ENCODE data around the gene TOX2. TPM values are rescaled to one million over a fixed set of nuclear protein-coding genes. Genes with fewer than 3 reads are reported as not detected.

The TOX2 gene
- total RNA-seq, 1 donor from 2014 or later: 2.8 TPM

DNA sequence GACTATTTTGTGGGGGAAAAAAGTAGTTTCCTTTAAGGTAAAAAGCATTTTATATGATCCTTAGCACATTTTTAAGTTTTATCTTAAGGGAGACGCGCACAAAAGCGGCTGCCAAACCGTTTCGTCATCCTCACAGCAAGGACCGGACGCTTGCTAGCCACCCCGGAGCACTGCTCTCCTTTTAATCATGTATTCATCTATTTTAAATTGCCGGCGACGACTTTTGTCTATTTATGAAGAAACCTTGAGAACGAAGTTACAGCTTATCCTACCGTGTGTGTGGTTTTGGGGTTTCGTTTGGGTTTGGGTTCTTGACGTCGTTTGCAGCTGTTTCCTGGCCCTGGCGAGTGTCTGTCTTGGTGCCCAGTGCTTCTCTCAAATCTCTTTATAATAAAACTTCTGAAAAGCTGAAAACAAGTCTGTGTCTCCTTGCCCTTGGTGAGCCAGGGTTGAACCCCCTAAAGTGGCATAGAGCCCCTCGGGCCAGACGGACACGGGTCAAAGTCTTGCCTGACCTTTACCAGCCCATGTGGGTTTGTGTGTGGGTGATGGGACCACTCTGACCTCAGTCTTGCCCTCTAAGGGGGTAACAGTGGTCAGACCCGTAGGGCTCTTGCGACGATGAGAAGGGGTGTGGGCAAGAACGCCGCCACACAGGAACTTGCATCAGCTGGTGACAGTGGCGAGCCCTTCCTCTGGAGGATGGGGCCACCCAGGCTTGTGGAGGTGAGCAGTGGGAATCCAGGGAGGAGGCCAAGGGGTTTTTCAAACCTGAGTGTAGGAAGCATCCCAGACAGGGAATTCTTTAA lies 154.8 kb downstream of the TOX2 start:
- Mint-ChIP-seq H3K4me3 (ENCODE audit: low read depth) (no peak overlapping the region), H3K27ac (no peak overlapping the region), H3K27me3 (no peaks in the 10 kb centered on the region), H3K36me3 (ENCODE audit: insufficient read depth) (no peaks in the 10 kb centered on the region), H3K4me1 (ENCODE audit: low read depth) (no peaks in the 10 kb centered on the region), H3K9me3 (ENCODE audit: low read depth) (no peaks in the 10 kb centered on the region)
- DNase-seq (ENCODE audit: low spot score, unreplicated experiment): no peak
- TF ChIP-seq, protein P1, sequence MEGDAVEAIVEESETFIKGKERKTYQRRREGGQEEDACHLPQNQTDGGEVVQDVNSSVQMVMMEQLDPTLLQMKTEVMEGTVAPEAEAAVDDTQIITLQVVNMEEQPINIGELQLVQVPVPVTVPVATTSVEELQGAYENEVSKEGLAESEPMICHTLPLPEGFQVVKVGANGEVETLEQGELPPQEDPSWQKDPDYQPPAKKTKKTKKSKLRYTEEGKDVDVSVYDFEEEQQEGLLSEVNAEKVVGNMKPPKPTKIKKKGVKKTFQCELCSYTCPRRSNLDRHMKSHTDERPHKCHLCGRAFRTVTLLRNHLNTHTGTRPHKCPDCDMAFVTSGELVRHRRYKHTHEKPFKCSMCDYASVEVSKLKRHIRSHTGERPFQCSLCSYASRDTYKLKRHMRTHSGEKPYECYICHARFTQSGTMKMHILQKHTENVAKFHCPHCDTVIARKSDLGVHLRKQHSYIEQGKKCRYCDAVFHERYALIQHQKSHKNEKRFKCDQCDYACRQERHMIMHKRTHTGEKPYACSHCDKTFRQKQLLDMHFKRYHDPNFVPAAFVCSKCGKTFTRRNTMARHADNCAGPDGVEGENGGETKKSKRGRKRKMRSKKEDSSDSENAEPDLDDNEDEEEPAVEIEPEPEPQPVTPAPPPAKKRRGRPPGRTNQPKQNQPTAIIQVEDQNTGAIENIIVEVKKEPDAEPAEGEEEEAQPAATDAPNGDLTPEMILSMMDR (IDR thresholded peaks at IDR 0.05; ENCODE audit: unreplicated experiment): no peak

DNA sequence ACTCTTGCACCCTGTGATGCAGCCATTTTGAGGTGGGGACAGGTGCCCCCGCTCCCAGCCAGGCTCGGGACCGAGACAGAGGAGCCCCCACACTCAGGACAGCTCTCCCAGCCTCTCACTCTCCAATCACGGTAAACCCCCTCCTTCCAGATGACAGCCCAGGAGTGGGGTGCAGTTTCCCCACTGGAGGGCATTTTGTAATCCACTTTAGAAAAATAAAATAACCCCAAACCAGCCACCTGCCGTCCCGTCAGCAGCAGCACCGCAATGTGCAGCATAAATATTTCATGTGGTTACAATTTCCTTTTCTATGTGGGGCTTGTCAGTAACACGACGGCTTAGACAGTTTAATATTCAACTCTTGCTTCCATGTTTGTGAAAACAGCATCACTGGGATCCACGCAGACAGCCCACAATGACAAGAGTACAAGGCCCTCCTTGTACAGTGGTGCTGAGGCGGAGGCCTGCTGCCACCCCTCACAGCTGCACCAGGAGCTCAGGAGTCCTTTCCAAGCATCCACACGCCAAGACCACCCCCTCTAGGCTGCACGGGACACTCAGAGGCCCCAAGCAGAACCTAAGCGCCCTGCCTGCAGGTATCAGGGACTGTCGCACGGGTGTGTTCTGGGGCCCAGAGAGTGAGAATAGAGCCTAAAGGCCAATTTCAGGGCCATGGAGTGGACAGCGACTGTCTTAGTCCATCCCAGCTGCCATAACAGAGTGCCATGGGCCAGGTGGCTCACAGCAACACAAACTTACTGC lies 155.7 kb downstream of the TOX2 start:
- TF ChIP-seq, protein P1 (IDR thresholded peaks at IDR 0.05; ENCODE audit: unreplicated experiment): no peak
- DNase-seq (ENCODE audit: low spot score, unreplicated experiment): peak; percentile 8
- Mint-ChIP-seq H3K4me1 (ENCODE audit: low read depth) (no peaks in the 10 kb centered on the region), H3K9me3 (ENCODE audit: low read depth) (no peaks in the 10 kb centered on the region), H3K4me3 (ENCODE audit: low read depth) (no peak overlapping the region), H3K27ac (no peak overlapping the region), H3K27me3 (peaks cover 3% of the 10 kb centered on the region), H3K36me3 (ENCODE audit: insufficient read depth) (no peaks in the 10 kb centered on the region)

DNA sequence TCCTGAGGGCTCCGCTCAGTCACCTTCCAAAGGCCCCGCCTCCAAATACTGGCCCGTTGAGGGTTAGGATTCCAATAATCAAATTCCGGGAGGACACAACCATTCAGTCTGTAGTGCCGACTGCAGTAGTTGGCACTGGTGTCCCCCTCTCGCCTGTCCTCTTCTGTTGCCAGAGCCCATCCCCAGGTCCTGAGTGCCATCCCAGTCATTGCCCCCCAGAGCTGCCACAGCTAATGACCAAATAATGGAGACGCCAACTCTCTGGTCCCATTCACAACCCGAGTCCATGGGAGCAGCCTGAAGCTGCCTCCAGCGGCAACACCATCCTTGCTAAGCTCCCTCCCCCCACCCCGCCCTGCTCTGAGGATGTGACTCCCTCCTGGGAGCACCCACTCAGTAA lies 156.4 kb downstream of the TOX2 start:
- peaks cover 4% of the 10 kb centered on the region for H3K27me3 Mint-ChIP-seq
- no peaks in the 10 kb centered on the region for H3K9me3 Mint-ChIP-seq (ENCODE audit: low read depth)
- DNase-seq (ENCODE audit: low spot score, unreplicated experiment): no peak
- TF ChIP-seq, protein P1 (IDR thresholded peaks at IDR 0.05; ENCODE audit: unreplicated experiment): no peak
- H3K36me3 Mint-ChIP-seq (ENCODE audit: insufficient read depth): no peaks in the 10 kb centered on the region
- H3K4me1 Mint-ChIP-seq (ENCODE audit: low read depth): no peaks in the 10 kb centered on the region
- H3K27ac Mint-ChIP-seq: no peak overlapping the region
- H3K4me3 Mint-ChIP-seq (ENCODE audit: low read depth): no peak overlapping the region

DNA sequence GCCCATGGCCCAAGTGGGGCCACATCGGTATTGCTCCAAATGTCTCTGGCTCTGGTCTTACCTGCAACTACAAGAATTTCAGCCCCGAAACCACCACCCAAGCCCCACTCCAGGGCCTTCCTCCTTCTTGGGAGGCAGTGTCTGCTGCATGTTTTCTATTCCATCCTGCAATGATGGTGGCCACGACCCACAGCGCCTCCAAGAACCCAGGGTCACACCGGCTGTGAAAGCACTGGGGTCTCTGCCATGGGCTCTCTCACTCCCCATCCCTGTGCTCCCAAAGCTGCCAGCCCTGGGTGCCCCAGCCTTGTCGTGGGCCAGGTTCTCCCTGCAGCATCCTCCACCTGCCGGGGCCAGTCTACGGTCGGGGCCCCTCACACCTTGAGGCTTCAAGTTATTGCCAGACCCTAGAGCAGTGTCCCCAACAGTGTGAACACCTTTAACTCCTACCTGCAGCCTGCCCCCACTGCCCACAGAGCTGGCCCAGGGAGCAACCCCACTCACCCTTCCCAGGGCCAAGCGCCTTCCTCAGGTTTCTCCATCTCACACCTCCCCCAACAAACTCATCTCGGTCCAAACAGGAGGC lies 157.0 kb downstream of the TOX2 start:
- H3K9me3 Mint-ChIP-seq (ENCODE audit: low read depth): no peaks in the 10 kb centered on the region
- no peaks in the 10 kb centered on the region for H3K36me3 Mint-ChIP-seq (ENCODE audit: insufficient read depth)
- H3K4me3 Mint-ChIP-seq (ENCODE audit: low read depth): no peak overlapping the region
- peak overlapping the region; percentile 42 for H3K27ac Mint-ChIP-seq
- peak; percentile 6 for DNase-seq (ENCODE audit: low spot score, unreplicated experiment)
- TF ChIP-seq, protein P1 (IDR thresholded peaks at IDR 0.05; ENCODE audit: unreplicated experiment): no peak
- H3K4me1 Mint-ChIP-seq (ENCODE audit: low read depth): no peaks in the 10 kb centered on the region
- peaks cover 4% of the 10 kb centered on the region for H3K27me3 Mint-ChIP-seq

DNA sequence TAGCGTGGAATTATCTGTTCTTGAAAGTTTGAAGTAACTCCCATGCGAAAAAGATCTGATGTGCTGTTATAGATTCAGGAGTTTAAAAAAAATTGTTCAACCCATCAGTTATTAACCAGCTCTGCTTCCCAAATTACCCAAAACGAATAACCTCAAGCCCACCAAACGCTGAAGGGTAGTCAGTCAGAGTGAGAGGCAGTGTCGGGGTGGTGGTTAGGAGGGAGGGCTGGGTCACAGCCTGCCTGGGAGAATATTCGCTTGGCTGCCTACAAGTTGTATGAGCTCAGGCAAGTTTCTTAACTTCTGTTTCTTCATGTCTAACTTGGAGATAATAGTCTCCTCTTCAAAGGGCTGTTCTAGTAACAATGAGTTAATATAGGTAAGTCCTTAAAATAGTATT lies 157.7 kb downstream of the TOX2 start:
- no peak overlapping the region for H3K27ac Mint-ChIP-seq
- H3K4me3 Mint-ChIP-seq (ENCODE audit: low read depth): no peak overlapping the region
- H3K9me3 Mint-ChIP-seq (ENCODE audit: low read depth): no peaks in the 10 kb centered on the region
- DNase-seq (ENCODE audit: low spot score, unreplicated experiment): peak; percentile 1
- no peaks in the 10 kb centered on the region for H3K4me1 Mint-ChIP-seq (ENCODE audit: low read depth)
- H3K36me3 Mint-ChIP-seq (ENCODE audit: insufficient read depth): no peaks in the 10 kb centered on the region
- TF ChIP-seq, protein P1 (IDR thresholded peaks at IDR 0.05; ENCODE audit: unreplicated experiment): no peak
- peaks cover 4% of the 10 kb centered on the region for H3K27me3 Mint-ChIP-seq

All from progenitor cell of endocrine pancreas (in vitro differentiated cells).